ENCODE measurements around the gene HHAT.

The HHAT gene

DNA sequence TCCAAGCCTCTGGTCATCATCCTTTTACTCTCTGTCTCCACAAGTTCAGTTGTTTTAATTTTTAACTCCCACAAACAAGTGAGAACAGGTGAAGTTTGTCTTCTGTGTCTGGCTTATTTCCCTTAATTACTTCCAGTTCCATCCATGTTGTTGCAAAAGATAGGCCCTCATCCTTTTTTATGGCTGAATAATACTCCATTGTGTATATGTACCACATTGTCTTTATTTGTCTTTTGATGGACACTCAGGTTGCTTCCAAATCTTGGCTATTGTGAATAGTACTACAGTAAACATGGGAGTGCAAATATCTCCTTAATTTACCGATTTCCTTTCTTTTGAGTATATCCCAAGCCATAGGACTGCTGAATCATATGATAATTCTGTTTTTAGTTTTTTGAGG lies 262.5 kb downstream of the HHAT start:
- no peak overlapping the region for H3K9ac ChIP-seq (ENCODE audit: low read length in 5 of 5)
- H3K36me3 ChIP-seq (ENCODE audit: control insufficient read depth in 5 of 5, insufficient read depth in 5 of 5, low read length in 5 of 5): peaks cover 0 to 4% (median 0%) of the 10 kb centered on the region in 5 donors
- no peak overlapping the region for H3K27ac ChIP-seq (ENCODE audit: low read depth, low read length)
- H3K4me1 ChIP-seq (ENCODE audit: control insufficient read depth in 5 of 5, insufficient read depth in 5 of 5, low read length in 5 of 5): no peaks in the 10 kb centered on the region
- H3K4me3 ChIP-seq (ENCODE audit: low read depth in 1 of 5, low read length in 5 of 5): no peak overlapping the region
- no peaks in the 10 kb centered on the region for H3K27me3 ChIP-seq (ENCODE audit: control insufficient read depth in 5 of 5, insufficient read depth in 4 of 5, low read length in 5 of 5)
- H3K9me3 ChIP-seq (ENCODE audit: control insufficient read depth in 5 of 5, low read length in 5 of 5): peaks cover 0 to 3% (median 0%) of the 10 kb centered on the region in 5 donors

DNA sequence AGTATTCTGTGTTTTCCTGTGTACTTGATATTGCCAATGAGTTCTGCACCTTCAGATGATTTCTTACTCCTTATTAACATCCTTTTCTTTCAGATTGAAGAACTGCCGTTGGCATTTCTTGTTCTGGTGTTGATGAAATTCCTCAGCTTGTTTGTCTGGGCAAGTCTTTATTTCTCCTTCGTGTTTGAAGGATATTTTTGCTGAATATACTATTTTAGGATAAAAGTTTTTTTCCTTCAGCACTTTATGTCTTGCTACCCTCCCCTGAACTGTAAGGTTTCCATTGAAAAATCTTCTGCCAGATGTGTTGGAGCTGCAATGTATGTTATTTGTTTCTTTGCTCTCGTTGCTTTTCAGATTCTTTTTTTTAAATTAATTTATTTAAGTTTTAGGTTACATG lies 265.9 kb downstream of the HHAT start:
- no peak overlapping the region for H3K9ac ChIP-seq (ENCODE audit: low read length in 5 of 5)
- H3K27me3 ChIP-seq (ENCODE audit: control insufficient read depth in 5 of 5, insufficient read depth in 4 of 5, low read length in 5 of 5): no peaks in the 10 kb centered on the region
- peaks cover 0 to 4% (median 0%) of the 10 kb centered on the region in 5 donors for H3K36me3 ChIP-seq (ENCODE audit: control insufficient read depth in 5 of 5, insufficient read depth in 5 of 5, low read length in 5 of 5)
- H3K4me1 ChIP-seq (ENCODE audit: control insufficient read depth in 5 of 5, insufficient read depth in 5 of 5, low read length in 5 of 5): peaks cover 0 to 11% (median 0%) of the 10 kb centered on the region in 5 donors
- no peaks in the 10 kb centered on the region for H3K9me3 ChIP-seq (ENCODE audit: control insufficient read depth in 5 of 5, low read length in 5 of 5)
- no peak overlapping the region for H3K4me3 ChIP-seq (ENCODE audit: low read depth in 1 of 5, low read length in 5 of 5)
- H3K27ac ChIP-seq (ENCODE audit: low read depth, low read length): no peak overlapping the region

DNA sequence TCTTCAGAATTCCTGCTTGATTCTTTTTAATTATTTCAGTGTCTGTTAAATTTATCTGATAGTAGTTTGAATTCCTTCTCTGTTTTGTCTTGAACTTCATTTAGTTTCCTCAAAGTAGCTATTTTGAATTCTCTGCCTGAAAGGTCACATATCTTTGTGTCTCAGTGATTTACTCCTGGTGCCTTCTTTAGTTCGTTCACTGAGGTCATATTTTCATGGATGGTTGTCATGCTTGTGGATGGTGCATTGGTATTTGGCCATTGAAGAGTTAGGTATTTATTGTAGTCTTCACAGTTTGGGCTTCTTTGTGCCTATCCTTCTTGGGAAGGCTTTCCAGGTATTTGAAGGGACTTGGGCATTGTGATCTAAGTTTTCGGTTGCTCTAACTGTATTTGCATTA lies 267.9 kb downstream of the HHAT start:
- H3K27ac ChIP-seq (ENCODE audit: low read depth, low read length): no peak overlapping the region
- no peaks in the 10 kb centered on the region for H3K27me3 ChIP-seq (ENCODE audit: control insufficient read depth in 5 of 5, insufficient read depth in 4 of 5, low read length in 5 of 5)
- no peak overlapping the region for H3K4me3 ChIP-seq (ENCODE audit: low read depth in 1 of 5, low read length in 5 of 5)
- no peak overlapping the region for H3K9ac ChIP-seq (ENCODE audit: low read length in 5 of 5)
- peaks cover 0 to 11% (median 0%) of the 10 kb centered on the region in 5 donors for H3K4me1 ChIP-seq (ENCODE audit: control insufficient read depth in 5 of 5, insufficient read depth in 5 of 5, low read length in 5 of 5)
- H3K9me3 ChIP-seq (ENCODE audit: control insufficient read depth in 5 of 5, low read length in 5 of 5): no peaks in the 10 kb centered on the region
- no peaks in the 10 kb centered on the region for H3K36me3 ChIP-seq (ENCODE audit: control insufficient read depth in 5 of 5, insufficient read depth in 5 of 5, low read length in 5 of 5)

DNA sequence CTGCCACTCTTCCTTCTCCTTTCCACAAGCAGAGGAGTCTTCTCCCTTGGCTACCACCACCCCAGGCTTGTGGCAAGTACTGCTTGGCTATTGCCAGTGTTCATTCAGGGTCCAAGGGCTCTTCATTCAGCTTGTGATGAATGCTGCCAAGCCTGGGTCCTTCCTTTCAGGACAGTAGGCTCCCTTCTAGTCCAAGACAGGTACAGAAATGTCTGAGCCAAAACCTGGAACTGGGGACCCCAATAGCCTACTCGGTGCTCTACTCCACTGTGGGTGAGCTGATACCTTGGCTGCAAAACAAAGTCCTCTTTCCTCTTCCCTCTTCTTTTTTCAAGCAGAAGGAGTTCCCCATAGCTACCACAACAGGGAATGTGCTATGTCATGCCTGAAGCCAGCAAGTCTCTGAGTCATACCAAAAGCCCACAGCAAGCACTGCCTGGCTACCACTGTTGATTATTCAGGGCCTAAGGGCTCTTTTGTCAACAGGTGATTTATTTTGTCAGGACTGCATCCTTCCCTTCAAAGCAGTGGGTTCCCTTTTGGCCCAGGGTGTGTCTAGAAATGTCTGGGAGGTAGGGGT lies 268.9 kb downstream of the HHAT start:
- Histone ChIP-seq H3K36me3 (ENCODE audit: control insufficient read depth in 5 of 5, insufficient read depth in 5 of 5, low read length in 5 of 5) (no peaks in the 10 kb centered on the region), H3K9me3 (ENCODE audit: control insufficient read depth in 5 of 5, low read length in 5 of 5) (no peaks in the 10 kb centered on the region), H3K27me3 (ENCODE audit: control insufficient read depth in 5 of 5, insufficient read depth in 4 of 5, low read length in 5 of 5) (no peaks in the 10 kb centered on the region), H3K27ac (ENCODE audit: low read depth, low read length) (no peak overlapping the region), H3K9ac (ENCODE audit: low read length in 5 of 5) (no peak overlapping the region), H3K4me3 (ENCODE audit: low read depth in 1 of 5, low read length in 5 of 5) (no peak overlapping the region), H3K4me1 (ENCODE audit: control insufficient read depth in 5 of 5, insufficient read depth in 5 of 5, low read length in 5 of 5) (peaks cover 0 to 11% (median 0%) of the 10 kb centered on the region in 5 donors)

DNA sequence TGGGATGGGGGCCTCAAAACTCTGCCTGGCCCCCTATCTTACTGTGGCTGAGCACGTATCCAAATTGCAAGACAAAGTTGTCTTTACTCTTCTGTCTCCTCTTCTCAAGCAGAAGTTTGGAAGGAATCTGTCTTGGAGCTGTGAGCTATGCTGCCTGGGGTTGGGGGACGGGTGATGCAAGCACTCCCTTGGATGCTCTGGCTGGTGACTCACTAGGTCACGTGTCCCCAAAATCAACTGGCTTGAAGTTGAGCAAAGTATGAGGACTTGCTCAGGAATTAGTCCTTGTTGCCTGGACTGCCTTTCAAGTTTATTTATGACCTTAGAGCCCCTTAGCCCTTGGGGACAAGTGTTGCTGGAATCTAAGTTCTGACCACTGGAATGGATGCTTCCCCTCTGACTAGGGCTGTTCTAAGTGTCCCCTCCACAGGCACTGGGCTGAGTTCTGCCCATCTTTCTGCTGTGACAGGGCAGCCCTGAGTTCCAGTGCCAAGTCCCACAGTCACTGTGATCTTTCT lies 269.5 kb downstream of the HHAT start:
- Histone ChIP-seq H3K36me3 (ENCODE audit: control insufficient read depth in 5 of 5, insufficient read depth in 5 of 5, low read length in 5 of 5) (no peaks in the 10 kb centered on the region), H3K27ac (ENCODE audit: low read depth, low read length) (no peak overlapping the region), H3K4me1 (ENCODE audit: control insufficient read depth in 5 of 5, insufficient read depth in 5 of 5, low read length in 5 of 5) (peaks cover 0 to 11% (median 0%) of the 10 kb centered on the region in 5 donors), H3K9me3 (ENCODE audit: control insufficient read depth in 5 of 5, low read length in 5 of 5) (no peaks in the 10 kb centered on the region), H3K9ac (ENCODE audit: low read length in 5 of 5) (no peak overlapping the region), H3K27me3 (ENCODE audit: control insufficient read depth in 5 of 5, insufficient read depth in 4 of 5, low read length in 5 of 5) (no peaks in the 10 kb centered on the region), H3K4me3 (ENCODE audit: low read depth in 1 of 5, low read length in 5 of 5) (no peak overlapping the region)

DNA sequence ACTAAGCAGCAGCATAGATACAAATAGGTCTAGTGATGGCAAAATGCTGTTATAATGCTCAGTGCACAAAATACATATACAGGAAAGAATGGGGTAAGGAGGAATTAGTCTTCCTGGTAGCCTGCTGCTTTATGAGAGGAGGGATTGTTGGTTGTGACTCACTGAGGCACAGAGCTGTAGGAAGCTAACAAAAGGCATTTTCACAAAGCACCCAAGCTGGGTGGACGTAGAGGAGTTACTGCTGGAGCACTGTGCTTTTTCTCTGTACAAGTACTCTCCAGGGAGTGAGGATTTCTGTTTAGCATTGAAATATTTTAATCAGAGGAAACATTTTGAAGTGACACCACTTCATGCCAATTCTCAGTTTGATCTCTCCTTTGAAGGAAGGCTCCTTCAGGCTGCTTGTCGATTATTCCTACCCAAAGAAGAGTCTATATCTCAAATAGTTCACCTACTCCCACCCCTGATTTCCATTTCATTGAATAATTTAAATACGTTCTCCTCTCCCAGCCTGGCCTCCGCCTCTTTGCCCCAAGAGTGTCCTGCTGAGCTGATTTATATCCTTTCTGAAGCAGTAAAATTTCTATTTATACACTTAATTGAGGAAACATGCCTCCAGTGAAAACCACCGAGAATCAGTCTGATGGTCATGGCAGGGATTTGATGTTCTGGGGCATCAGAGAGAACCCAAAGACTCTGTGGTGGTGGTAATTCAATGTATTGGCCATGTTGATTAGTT lies 271.9 kb downstream of the HHAT start:
- Histone ChIP-seq H3K27me3 (ENCODE audit: control insufficient read depth in 5 of 5, insufficient read depth in 4 of 5, low read length in 5 of 5) (no peaks in the 10 kb centered on the region), H3K27ac (ENCODE audit: low read depth, low read length) (no peak overlapping the region), H3K4me1 (ENCODE audit: control insufficient read depth in 5 of 5, insufficient read depth in 5 of 5, low read length in 5 of 5) (peaks cover 0 to 11% (median 0%) of the 10 kb centered on the region in 5 donors), H3K36me3 (ENCODE audit: control insufficient read depth in 5 of 5, insufficient read depth in 5 of 5, low read length in 5 of 5) (no peaks in the 10 kb centered on the region), H3K9me3 (ENCODE audit: control insufficient read depth in 5 of 5, low read length in 5 of 5) (no peaks in the 10 kb centered on the region), H3K9ac (ENCODE audit: low read length in 5 of 5) (no peak overlapping the region), H3K4me3 (ENCODE audit: low read depth in 1 of 5, low read length in 5 of 5) (no peak overlapping the region)

DNA sequence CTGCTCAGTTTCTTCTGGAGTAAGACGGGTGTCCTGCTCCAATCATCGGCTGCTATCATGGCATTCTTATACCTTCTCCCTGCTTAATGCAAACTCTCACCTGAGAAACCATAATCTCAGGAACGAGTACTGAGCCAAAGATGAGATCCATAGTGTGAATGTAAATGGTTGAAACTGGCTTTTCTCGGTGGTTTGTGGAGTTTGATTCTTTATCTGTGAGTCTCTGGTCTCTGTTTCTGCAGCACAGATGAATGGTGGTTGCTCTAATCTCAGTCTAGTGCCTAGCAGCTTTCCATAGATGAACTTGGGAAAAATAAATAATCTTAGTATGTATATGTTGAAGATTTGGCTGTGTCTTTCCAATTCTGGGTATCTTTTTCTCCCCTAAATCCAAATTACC lies 274.4 kb downstream of the HHAT start:
- H3K4me3 ChIP-seq (ENCODE audit: low read depth in 1 of 5, low read length in 5 of 5): no peak overlapping the region
- H3K27ac ChIP-seq (ENCODE audit: low read depth, low read length): no peak overlapping the region
- H3K4me1 ChIP-seq (ENCODE audit: control insufficient read depth in 5 of 5, insufficient read depth in 5 of 5, low read length in 5 of 5): peaks cover 0 to 4% (median 0%) of the 10 kb centered on the region in 5 donors
- H3K9me3 ChIP-seq (ENCODE audit: control insufficient read depth in 5 of 5, low read length in 5 of 5): peaks cover 0 to 9% (median 7%) of the 10 kb centered on the region in 5 donors
- H3K36me3 ChIP-seq (ENCODE audit: control insufficient read depth in 5 of 5, insufficient read depth in 5 of 5, low read length in 5 of 5): no peaks in the 10 kb centered on the region
- no peaks in the 10 kb centered on the region for H3K27me3 ChIP-seq (ENCODE audit: control insufficient read depth in 5 of 5, insufficient read depth in 4 of 5, low read length in 5 of 5)
- no peak overlapping the region for H3K9ac ChIP-seq (ENCODE audit: low read length in 5 of 5)

DNA sequence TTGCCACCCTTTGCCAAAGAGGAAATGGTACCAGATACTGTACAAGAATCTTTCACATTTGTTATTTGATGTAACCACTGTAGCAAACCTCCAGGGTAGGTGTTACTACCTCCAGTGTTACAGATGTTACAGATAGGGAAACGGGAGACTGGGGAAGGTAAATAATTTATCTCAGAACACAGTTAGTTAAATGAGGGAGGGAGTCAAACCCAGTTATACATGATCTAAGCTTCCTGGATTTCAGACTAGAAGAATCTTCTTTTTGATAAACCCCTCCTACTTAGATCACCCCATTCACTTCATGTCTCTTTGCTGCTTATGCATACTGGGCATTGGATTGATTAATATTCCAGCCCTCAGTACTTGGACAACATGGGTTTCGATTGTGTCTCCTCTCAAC lies 276.4 kb downstream of the HHAT start:
- Histone ChIP-seq H3K4me3 (ENCODE audit: low read depth in 1 of 5, low read length in 5 of 5) (no peak overlapping the region), H3K9ac (ENCODE audit: low read length in 5 of 5) (no peak overlapping the region), H3K27ac (ENCODE audit: low read depth, low read length) (no peak overlapping the region), H3K9me3 (ENCODE audit: control insufficient read depth in 5 of 5, low read length in 5 of 5) (peaks cover 0 to 9% (median 7%) of the 10 kb centered on the region in 5 donors), H3K27me3 (ENCODE audit: control insufficient read depth in 5 of 5, insufficient read depth in 4 of 5, low read length in 5 of 5) (no peaks in the 10 kb centered on the region), H3K4me1 (ENCODE audit: control insufficient read depth in 5 of 5, insufficient read depth in 5 of 5, low read length in 5 of 5) (no peaks in the 10 kb centered on the region), H3K36me3 (ENCODE audit: control insufficient read depth in 5 of 5, insufficient read depth in 5 of 5, low read length in 5 of 5) (no peaks in the 10 kb centered on the region)

DNA sequence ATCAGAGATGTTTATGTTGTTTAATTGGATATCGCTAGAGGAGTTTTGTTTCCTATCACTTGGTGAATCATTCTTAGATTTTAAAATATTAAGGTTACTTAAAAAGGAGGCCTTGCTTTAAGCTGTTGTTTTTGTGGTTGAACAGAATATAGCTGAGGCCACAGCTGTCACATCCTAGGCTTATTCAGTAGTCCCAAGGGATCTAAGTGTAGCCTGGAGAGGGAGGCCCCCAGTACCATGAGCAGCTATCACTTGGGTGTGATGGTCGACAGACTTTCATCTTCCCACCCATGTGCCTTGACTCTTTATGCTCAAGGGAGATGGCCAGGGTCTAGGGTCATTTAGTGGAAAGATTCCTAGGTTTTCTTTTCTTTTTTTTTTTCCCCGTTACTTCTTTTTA lies 278.7 kb downstream of the HHAT start:
- Histone ChIP-seq H3K36me3 (ENCODE audit: control insufficient read depth in 5 of 5, insufficient read depth in 5 of 5, low read length in 5 of 5) (no peaks in the 10 kb centered on the region), H3K4me1 (ENCODE audit: control insufficient read depth in 5 of 5, insufficient read depth in 5 of 5, low read length in 5 of 5) (no peaks in the 10 kb centered on the region)

DNA sequence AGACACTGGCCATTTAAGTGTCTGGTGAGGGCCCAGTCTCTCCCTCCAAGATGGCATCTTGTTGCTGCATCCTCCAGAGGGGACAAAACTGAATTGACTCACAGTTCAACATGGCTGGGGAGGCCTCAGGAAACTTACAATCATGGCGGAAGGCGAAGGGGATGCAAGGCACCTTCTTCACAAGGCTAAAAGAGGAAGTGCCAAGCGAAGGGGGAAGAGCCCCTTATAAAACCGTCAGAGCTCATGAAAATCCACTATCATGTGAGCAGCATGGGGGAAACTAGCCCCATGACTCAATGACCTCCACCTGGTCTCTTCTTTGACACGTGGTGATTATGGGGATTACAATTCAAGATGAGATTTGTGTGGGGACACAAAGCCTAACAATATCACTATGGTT lies 280.1 kb downstream of the HHAT start:
- Histone ChIP-seq H3K4me3 (ENCODE audit: low read depth in 1 of 5, low read length in 5 of 5) (no peak overlapping the region), H3K4me1 (ENCODE audit: control insufficient read depth in 5 of 5, insufficient read depth in 5 of 5, low read length in 5 of 5) (no peaks in the 10 kb centered on the region), H3K9me3 (ENCODE audit: control insufficient read depth in 5 of 5, low read length in 5 of 5) (peaks cover 0 to 9% (median 7%) of the 10 kb centered on the region in 5 donors), H3K9ac (ENCODE audit: low read length in 5 of 5) (no peak overlapping the region), H3K27me3 (ENCODE audit: control insufficient read depth in 5 of 5, insufficient read depth in 4 of 5, low read length in 5 of 5) (no peaks in the 10 kb centered on the region), H3K36me3 (ENCODE audit: control insufficient read depth in 5 of 5, insufficient read depth in 5 of 5, low read length in 5 of 5) (no peaks in the 10 kb centered on the region), H3K27ac (ENCODE audit: low read depth, low read length) (no peak overlapping the region)

More for the DNA sequence above, 278.7 kb downstream of the HHAT start:
- no peak overlapping the region for H3K9ac ChIP-seq (ENCODE audit: low read length in 5 of 5)
- H3K27me3 ChIP-seq (ENCODE audit: control insufficient read depth in 5 of 5, insufficient read depth in 4 of 5, low read length in 5 of 5): no peaks in the 10 kb centered on the region
- no peak overlapping the region for H3K27ac ChIP-seq (ENCODE audit: low read depth, low read length)
- peaks cover 0 to 9% (median 7%) of the 10 kb centered on the region in 5 donors for H3K9me3 ChIP-seq (ENCODE audit: control insufficient read depth in 5 of 5, low read length in 5 of 5)
- no peak overlapping the region for H3K4me3 ChIP-seq (ENCODE audit: low read depth in 1 of 5, low read length in 5 of 5)
